GM21526 (cell line): ENCODE data around the gene CYP3A5.
"Not testable (repeated sequence)": the region's sequence is repeated elsewhere in the genome, so short reads cannot be mapped to it uniquely, and the experiment has no call there.

Experiments
- ATAC-seq: cut with Tn5 transposase; IDR thresholded peaks from one replicate; pipeline ENCODE4 v1.9.1; 2021; ENCODE audit warnings: moderate library complexity; ENCODE audit not compliant: unreplicated experiment, low FRiP score

CYP3A5 gene

DNA sequence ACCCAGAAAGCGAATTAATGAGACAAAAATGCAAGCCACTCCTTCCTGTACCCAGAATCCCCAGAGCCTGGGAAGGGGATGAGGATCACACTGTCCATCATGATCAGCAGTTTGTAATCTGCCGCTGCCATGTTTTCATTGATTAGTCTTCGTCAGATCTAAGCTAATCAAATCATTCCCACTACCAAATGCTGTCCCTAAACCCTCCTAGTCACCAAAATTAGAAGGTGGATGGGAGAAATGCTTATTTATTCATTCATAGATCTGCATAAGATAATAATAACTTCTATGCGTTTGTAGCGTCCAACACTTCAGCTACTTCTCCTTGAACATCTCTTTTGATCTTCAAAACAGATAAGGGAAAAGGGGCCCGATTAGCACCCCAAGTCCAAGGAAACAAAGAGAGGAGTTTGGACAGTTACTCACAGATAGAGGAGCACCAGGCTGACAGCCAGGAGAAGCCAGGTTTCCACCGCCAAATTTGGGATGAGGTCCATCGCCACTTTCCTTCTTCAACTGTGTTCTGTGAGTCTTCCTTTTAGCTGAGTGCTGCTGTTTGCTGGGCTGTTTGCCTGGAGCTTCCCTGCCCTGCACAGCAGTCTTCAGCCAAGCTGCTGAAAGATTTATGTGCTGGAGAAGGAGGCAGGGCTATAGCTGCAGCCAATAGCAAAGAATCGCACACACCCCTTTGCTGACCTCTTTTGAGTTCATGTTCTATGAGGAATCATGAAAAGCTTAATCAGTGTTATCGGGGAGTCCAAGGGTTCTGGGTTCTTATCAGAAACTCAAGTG is at the start of gene CYP3A5:
CYP3A5 (minus strand) TSS at position 597 of the 792 bp plus-strand sequence; CDS start at position 497, 100 bp downstream.
- no peak for ATAC-seq

DNA sequence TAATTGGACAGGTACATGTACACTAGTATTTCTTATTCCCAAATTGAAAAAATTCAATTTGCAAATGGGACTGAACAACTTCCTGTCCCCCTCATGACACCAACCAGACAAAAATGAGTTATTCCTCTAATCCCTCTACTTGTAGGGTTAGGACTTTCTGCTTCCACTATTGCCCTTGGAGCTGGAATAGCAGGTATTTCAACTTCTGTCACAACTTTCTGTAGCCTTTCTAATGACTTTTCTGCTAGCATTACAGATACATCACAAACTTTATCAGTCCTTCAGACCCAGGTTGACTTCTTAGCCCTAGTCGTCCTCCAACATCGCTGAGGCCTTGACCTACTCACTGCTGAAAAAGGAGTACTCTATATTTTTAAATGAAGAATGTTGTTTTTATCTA is 48.8 kb upstream of the CYP3A5 start:
- no peak for ATAC-seq

DNA sequence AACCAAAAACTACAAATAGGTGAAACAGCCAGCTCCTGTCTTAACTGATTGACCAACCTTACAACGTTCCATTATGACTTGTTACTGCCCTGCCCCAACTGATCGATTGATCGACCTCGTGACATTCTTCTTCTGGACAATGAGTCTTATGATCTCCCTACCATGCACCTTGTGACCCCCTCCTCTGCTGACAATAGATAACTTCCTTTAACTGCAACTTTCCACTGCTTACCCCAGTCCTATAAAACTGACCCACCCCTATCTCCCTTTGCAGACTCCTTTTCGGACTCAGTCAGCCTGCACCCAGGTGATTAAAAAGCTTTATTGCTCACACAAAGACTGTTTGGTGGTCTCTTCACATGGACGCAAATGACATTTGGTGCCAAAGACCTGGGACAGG is 43.4 kb upstream of the CYP3A5 start:
- not testable (repeated sequence) for ATAC-seq

DNA sequence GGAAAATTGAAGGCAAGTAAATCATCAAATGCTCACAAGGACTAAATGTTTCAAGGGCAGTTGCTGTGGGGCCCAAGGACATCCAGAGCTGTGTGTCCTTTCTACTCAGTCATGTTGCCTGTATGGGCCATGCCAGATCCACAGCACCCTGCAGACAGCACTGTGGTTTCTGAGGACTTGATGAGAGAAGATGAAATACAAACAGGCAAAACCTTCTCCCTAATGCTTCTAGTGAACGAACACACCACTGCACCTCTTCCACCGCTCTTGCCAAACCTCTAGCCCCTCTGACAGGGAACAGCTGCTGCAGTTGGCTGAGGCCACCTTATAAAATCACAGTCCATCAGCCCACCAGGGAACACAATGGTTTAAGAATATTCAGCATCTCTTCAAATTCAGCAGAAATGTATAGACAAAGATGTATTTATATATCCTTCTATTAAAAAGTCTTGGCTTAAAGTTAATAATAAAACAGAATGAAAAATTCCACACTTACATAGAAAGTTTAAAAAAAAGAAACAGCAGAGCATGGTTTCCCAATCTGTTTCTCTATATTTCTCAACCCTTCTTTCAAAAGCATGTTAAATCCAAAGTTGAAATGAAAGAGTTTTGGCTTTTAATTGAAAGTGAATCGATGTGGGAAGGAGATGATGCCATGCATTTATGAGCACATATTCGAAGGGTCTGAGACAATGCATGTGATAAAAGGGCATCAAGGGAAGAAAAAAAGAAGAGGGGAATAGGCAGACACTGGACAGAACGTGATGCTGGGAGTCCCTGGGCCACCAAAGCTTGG is 41.2 kb upstream of the CYP3A5 start:
- no peak for ATAC-seq

DNA sequence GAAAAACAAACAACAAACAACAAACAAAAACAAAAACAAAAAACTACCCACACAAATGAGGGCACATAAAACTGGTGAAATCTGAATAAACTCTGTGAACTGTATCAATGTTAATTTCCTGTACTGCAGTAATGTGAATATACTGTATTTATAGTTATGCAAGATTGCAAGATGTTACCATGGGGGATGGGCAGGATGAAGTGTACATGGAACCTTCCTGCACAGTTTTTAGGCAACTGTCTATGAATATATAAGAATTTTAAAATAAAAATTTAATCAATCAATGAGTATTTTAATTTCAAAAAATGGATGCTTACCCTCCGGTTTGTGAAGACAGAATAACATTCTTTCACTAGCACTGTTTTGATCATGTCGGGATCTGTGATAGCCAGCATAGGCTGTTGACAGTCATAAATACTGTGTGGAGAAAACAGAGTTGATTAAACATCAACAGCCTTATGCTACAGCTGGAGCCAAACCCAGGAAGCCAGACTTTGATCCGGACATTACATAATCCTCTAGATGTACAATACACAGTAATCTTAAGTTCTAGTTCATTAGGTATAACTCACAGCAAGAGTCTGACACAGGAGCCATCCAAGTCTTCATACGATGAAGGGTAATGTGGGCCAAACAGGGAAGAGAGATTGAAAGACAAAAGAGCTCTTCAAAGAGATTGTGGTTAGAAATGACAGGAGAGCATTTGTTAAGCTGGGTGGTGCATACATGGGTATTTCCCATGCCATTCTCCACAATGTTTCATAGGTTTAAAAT is 40.4 kb upstream of the CYP3A5 start:
- no peak for ATAC-seq

DNA sequence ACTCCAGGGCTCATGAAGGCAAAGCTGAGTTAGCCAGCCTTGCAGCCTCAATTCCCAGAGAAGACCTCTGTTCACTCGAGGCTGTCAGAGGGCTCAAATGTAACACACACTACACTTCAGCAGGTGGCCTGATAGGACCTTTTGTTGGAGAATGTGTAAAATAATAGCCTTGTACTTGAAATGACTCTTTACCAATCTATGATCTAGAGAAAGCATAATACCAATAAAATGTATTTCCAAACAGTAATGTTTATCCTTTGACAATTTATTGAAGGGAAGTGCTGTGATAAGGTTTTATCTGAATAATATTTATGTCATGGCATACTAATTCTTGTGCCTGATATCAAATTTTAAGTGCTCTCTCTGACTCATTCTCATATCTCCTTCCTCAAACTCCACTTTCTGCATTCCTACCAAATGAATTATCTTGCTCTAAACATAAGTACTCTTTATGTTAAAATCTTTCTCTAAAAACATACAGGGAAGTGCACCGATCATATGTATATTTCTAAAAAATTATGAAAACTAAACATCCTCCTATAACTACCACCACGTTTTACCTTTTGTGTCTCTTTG is 34.3 kb upstream of the CYP3A5 start:
- ATAC-seq, result no peak

DNA sequence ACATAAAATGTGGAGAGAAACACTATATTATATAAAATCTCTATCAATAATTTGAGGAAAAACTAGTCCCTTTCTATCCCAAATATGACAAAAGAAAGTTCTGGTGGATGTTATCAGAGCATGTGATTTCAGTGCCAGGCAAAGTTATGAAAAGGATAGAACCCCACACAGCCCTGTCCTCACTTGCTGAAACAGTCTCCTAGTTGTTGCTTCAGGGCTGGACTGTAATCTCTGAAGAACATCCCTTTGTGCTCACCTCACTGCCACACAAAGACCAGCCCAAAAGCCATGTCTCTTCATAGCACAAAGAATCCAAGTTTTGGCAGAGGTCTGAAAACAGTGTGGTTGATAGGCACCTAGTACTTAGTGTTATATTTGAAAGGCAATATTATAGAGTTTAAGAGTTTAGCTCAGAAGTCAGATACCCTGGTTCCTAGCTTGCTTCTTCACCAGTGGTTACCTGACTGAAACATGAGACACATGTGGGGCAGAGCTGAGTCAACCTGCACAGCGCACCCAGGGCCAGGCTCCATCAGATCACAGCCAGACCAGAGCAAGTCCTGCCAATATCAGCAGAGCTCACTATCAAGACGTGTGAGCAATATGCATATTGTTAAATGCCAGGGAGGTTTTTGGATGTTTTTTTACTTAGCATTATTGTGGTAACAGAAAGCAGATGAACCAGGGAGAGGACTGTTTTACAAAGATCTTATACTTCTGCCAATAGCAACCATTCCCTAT is 30.2 kb upstream of the CYP3A5 start:
- no peak for ATAC-seq

DNA sequence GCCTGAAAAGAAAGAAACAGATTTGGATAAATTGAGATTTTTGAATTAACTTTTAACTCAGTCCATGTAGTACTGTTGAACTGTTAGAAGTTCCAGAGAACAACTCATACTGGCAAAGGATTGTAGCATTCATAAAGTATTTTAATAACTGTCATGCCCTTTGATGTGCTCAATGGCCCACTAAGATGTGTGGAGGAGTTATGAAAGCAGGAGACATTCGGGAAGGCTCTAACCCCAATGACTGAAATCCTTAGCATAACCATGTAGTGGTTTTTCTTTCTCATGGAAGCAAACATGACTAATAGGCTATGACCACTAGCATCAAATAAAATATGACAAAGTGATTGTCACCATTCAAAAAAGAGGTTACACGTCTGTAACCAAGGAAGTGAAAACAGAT is 29.5 kb upstream of the CYP3A5 start:
- ATAC-seq, result no peak

DNA sequence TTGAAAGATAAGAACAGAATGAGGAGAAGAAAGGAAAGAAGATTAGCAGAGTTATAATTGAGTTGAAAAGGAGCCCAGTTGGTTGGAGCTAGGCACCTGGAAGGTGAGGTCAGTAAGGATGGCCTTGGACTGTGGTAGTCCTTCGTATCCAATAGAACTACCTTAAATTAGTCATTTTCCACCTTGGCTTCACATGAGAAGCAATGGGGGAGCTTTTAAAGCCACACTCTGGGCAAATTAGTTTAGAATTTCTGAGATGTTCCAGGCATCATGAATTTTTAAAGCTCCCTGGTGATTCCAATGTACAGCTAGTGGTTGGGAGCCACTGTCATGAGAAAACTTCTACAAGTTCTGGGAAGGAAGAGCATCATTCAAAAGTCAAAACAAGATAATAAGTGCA is 27.3 kb upstream of the CYP3A5 start:
- ATAC-seq, result no peak

DNA sequence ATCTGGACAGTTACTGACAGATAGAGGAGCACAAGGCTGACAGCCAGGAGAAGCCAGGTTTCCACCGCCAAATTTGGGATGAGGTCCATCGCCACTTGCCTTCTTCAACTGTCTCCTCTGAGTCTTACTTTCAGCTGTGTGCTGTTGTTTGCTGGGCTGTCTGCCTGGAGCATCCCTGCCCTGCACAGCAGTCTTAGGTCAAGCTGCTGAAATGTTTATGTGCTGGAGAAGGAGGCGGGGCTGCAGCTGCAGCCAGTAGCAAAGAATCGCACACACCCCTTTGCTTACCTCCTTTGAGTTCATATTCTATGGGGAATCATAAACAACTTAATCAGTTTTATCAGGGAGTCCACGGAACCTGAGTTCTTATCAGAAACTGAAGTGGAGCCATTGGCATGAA is 20.1 kb upstream of the CYP3A5 start:
- no peak for ATAC-seq

DNA sequence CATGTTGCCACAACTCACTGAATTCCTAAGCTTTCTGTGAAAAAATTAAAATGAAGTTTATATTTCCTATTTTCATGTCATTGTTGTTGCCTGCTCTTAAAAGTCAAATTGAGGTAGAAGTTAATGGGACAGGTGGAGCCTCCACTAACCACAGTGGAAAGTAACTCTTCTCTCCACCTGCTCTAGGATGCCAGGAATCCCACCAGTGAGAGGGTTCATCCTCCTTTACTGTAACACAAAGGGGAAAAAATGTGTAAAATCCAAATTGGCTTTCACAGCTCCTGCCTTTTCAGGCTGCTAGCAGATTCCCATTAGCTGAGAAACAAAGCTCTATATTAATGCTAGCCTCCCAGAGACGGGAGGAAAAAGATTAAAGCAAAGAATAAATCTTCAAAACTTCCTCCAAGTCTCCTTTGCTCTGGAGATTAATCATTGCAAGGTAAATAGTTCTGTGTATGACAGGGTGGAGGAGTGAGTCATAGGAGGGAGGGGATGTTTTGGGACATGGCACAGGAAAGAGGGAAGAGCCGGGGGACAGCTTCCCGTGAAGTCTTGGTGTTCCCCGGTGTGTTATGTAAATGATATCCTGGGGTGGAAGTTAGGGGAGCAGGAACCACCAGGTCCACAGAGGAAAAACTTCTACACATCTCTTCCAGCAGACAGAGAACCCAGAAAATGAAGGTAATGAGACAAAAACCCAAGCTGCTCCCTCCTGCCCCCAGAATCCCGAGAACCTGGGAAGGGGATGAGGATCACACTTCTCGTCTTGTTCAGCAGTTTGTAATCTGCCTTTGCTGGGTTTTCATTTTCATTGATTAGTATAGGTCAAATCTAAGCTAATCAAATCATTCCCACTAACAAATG is 19.3 kb upstream of the CYP3A5 start:
- ATAC-seq, result not testable (repeated sequence)

DNA sequence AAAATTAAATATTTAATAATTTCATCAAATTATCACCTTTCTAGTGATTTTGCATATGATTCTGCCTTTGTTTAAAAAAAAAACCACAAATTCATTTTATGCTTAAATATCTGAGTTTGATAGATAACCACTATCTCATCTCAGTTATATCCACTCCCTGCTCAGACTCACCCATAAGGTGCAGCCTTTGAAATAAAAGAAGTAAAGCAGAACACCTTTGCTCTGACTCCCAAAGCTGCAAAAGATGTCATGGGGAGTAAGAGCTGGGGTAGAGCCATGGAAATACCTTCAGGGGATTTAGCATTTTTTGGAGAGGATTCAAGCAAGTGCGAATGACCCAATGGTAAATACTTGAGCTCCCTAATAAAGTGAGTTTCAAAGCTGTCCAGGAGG is 15.1 kb upstream of the CYP3A5 start:
- no peak for ATAC-seq

DNA sequence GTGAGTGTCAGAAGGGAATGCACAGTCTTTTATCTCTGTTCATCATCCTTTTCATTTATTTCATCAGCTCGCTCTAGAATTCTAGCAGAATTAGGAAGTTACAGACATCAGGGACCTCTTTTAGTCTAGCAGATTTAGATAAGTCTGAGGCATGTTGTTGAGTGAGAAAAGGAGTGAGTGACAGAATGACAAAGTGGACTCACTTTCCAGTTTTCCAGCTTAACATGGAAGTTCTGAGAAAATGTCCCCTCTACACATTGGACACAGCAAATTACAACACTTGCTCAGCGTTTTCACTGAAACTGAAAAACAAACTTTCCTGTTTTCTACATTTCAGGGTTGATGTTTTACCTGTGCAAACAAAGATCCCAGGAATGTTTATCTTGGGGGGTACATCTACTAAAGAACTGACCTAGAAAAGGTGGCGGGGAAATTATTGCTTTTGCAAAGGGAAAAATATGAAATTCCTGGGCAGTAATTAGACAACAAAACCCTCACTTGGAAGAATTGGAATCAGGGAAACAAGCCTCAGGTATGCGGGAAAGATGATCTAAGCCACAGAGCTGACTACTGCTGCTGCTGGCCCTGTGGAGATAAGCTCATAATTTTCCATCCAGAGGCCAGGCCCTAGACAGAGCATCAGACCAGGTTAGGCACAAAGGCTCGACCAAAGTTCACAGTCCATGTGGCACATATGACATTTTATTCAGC is 14.6 kb upstream of the CYP3A5 start:
- no peak for ATAC-seq

DNA sequence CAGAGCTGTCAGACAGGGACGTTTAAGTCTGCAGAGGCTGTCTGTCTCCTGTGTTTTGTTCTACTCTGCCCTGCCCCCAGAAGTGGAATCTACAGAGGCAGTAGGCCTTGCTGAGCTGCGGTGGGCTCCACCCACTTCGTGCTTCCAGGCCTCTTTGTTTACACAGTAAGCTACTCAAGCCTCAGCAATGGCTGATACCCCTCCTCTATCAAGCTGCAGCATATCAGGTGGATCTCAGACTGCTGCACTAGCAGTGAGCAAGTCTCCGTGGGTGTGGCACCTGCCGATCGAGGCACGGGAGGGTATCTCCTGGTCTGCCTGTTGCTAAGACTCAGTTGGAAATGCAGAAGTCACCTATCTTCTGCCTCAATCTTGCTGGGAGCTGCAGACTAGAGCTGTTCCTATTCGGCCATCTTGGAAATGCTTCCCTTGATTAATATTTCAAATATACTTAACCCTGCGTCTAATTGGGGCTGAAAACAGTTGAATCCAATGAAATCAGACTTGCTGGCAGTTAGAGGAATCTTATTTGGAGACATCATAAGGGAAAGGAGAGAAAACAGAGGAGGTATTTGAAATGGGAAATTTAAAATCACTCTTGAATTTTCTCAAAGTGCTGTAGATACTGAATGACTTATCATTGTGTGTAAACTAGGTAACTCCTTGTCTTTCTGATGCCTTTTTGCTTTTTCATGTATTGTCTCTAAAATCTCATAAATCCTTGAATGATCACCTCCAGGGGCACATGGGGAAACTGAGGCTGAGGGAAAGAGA is 13.8 kb upstream of the CYP3A5 start:
- no peak for ATAC-seq

DNA sequence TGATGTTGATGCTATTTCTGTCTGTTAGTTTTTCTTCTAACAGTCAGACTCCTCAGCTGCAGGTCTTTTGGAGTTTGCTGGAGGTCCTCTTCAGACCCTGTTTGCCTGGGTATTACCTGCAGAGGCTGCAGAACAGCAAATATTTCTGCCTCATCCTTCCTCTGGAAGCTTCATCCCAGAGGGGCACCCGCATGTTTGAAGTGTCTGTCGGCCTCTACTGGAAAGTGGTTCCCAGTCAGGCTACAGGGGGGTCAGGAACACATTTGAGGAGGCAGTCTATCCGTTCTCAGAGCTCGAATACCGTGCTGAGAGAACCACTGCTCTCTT is 13.3 kb upstream of the CYP3A5 start:
- ATAC-seq, result no peak

DNA sequence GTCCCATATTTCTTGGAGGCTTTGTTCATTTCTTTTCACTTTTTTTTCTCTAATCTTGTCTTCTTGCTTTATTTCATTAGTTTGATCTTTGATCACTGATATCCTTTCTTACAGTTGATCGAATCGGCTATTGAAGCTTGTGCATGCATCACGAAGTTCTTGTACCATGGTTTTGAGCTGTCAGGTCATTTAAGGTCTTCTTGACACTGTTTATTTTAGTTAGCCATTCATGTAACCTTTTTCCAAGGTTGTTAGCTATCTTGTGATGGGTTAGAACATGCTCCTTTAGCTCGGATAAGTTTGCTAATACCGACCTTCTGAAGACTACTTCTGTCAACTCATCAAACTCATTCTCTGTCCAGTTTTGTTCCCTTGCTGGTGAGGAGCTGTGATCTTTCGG is 12.8 kb upstream of the CYP3A5 start:
- not testable (repeated sequence) for ATAC-seq

DNA sequence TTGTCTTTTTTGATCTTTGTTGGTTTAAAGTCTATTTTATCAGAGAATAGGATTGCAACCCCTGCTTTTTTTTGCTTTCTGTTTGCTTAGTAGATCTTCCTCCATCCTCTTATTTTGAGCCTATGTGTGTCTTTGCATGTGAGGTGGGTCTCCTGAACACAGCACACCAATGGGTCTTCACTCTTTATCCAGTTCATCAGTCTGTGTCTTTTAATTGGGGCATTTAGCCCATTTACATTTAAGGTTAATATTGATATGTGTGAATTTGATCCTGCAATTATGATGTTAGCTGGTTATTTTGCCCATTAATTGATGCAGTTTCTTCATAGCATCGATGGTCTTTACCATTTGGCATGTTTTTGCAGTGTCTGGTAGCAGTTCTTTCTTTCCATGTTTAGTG is 11.9 kb upstream of the CYP3A5 start:
- not testable (repeated sequence) for ATAC-seq

DNA sequence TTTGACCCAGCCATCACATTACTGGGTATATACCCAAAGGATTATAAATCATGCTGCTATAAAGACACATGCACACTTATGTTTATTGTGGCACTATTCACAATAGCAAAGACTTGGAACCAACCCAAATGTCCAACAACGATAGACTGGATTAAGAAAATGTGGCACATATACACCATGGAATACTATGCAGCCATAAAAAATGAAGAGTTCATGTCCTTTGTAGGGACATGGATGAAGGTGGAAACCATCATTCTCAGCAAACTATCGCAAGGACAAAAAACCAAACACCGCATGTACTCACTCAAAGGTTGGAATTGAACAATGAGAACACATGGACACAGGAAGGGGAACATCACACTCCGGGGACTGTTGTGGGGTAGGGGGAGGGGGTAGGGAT is 11.1 kb upstream of the CYP3A5 start:
- not testable (repeated sequence) for ATAC-seq
